DMS153 treated with DMSO at 0.1 percent for 48 hours (cell line): ENCODE measurements around the gene M1AP.
"Not testable (repeated sequence)": the region's sequence is repeated elsewhere in the genome, so short reads cannot be mapped to it uniquely, and the experiment has no call there.

Experiments
- DNase-seq: peaks from one replicate; lab custom pipeline; 2025; ENCODE audit not compliant: unreplicated experiment; lab: John Stamatoyannopoulos, UW

Gene M1AP

GRCh38 chr2:74567881-74568280 lies 80.2 kb downstream of the M1AP start:
- DNase-seq, result no peak

GRCh38 chr2:74566754-74567085 lies 81.4 kb downstream of the M1AP start:
- DNase-seq, result no peak

GRCh38 chr2:74566076-74566753 lies 81.9 kb downstream of the M1AP start:
- no peak for DNase-seq

GRCh38 chr2:74564222-74564621 lies 83.9 kb downstream of the M1AP start:
- no peak for DNase-seq

- DNase-seq, result no peak
Measured at GRCh38 chr2:74562126-74562775, 85.9 kb downstream of the M1AP start.

- DNase-seq, result not testable (repeated sequence)
Measured at GRCh38 chr2:74561022-74561421, 87.1 kb downstream of the M1AP start.

GRCh38 chr2:74560591-74560990 lies 87.5 kb downstream of the M1AP start:
- DNase-seq, result no peak

- DNase-seq, result no peak
Measured at GRCh38 chr2:74559912-74560311, 88.2 kb downstream of the M1AP start.

GRCh38 chr2:74558284-74559230 lies 89.6 kb downstream of the M1AP start:
- no peak for DNase-seq

GRCh38 chr2:74556831-74557370 lies 91.2 kb downstream of the M1AP start:
- no peak for DNase-seq

- no peak for DNase-seq
Measured at GRCh38 chr2:74556159-74556558, 92.0 kb downstream of the M1AP start.

- DNase-seq, result no peak
Measured at GRCh38 chr2:74555610-74556103, 92.5 kb downstream of the M1AP start.

- DNase-seq, result peak; percentile 63
Measured at GRCh38 chr2:74554820-74555531, 93.2 kb downstream of the M1AP start.

GRCh38 chr2:74553892-74554819 lies 94.0 kb downstream of the M1AP start, which contains the start of the genes DOK1 and LOXL3:
Gene DOK1 (plus strand): TSS chr2:74554720. CDS start chr2:74554755, 35 bp downstream.
Gene LOXL3 (minus strand): TSS chr2:74553942. CDS start chr2:74552634, 1,308 bp downstream.
- DNase-seq, result peak; percentile 43

- no peak for DNase-seq
Measured at GRCh38 chr2:74552914-74553811, 95.0 kb downstream of the M1AP start.

GRCh38 chr2:74551942-74552913 lies 95.9 kb downstream of the M1AP start:
- no peak for DNase-seq

- no peak for DNase-seq
Measured at GRCh38 chr2:74551530-74551929, 96.6 kb downstream of the M1AP start.
